ENCODE results near the gene NXT1.

GRCh38 chr20:23313271-23313670 lies 37.3 kb upstream of the NXT1 start:
- TF ChIP-seq, protein P1, sequence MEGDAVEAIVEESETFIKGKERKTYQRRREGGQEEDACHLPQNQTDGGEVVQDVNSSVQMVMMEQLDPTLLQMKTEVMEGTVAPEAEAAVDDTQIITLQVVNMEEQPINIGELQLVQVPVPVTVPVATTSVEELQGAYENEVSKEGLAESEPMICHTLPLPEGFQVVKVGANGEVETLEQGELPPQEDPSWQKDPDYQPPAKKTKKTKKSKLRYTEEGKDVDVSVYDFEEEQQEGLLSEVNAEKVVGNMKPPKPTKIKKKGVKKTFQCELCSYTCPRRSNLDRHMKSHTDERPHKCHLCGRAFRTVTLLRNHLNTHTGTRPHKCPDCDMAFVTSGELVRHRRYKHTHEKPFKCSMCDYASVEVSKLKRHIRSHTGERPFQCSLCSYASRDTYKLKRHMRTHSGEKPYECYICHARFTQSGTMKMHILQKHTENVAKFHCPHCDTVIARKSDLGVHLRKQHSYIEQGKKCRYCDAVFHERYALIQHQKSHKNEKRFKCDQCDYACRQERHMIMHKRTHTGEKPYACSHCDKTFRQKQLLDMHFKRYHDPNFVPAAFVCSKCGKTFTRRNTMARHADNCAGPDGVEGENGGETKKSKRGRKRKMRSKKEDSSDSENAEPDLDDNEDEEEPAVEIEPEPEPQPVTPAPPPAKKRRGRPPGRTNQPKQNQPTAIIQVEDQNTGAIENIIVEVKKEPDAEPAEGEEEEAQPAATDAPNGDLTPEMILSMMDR (conservative IDR thresholded peaks at IDR 0.05), result no peak
- TF ChIP-seq ZFX (IDR thresholded peaks at IDR 0.05), result no peak

All from C4-2B (cell line).